C4-2B (cell line): ENCODE measurements around the gene PTAFR.

Experiments used
- ZFX ChIP-seq: fragments of 450-650 bp; IDR thresholded peaks from 2 replicates; pipeline ENCODE4 v1.6.1; 2017
- TF ChIP-seq, protein P1 (sequence below): fragments of 450-650 bp; conservative IDR thresholded peaks from 2 replicates; pipeline ENCODE4 v1.5.1; 2017; ENCODE audit warnings: mild to moderate bottlenecking

DNA sequence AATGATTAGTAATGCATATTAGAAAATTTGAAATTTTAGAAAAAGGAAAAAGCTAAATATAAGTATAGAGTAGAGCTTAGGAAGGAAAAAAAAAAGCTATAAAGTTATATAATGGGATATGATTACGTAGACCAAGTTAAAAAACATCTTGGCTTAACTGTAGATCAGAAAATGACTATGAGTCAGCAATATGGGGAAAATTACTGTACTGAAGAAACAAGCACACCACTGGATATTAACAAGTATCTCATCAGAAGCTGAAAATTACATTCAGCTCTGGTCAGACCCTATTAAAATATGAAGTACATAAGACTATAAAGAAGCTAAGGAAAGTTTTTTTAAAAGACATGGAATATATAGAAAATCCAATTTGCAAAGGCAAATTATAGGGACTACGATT is 36.8 kb upstream of the PTAFR start:
- TF ChIP-seq, protein P1, sequence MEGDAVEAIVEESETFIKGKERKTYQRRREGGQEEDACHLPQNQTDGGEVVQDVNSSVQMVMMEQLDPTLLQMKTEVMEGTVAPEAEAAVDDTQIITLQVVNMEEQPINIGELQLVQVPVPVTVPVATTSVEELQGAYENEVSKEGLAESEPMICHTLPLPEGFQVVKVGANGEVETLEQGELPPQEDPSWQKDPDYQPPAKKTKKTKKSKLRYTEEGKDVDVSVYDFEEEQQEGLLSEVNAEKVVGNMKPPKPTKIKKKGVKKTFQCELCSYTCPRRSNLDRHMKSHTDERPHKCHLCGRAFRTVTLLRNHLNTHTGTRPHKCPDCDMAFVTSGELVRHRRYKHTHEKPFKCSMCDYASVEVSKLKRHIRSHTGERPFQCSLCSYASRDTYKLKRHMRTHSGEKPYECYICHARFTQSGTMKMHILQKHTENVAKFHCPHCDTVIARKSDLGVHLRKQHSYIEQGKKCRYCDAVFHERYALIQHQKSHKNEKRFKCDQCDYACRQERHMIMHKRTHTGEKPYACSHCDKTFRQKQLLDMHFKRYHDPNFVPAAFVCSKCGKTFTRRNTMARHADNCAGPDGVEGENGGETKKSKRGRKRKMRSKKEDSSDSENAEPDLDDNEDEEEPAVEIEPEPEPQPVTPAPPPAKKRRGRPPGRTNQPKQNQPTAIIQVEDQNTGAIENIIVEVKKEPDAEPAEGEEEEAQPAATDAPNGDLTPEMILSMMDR: no peak
- TF ChIP-seq ZFX: no peak
